HG03342 (cell line): ENCODE measurements around the gene ZDHHC11.
A peak's percentile ranks its signal among the peaks of the same experiment; 100 is the strongest.
"Not testable (repeated sequence)": the region's sequence is repeated elsewhere in the genome, so short reads cannot be mapped to it uniquely, and the experiment has no call there.

Experiments used
- ATAC-seq: cut with Tn5 transposase; IDR thresholded peaks from one replicate; pipeline ENCODE4 v1.9.1; 2021; ENCODE audit warnings: mild to moderate bottlenecking, moderate library complexity; ENCODE audit not compliant: unreplicated experiment

ZDHHC11 gene

GRCh38 chr5:816176-816575 is 34.6 kb downstream of the ZDHHC11 start:
- ATAC-seq: no peak

- no peak for ATAC-seq
Observed at GRCh38 chr5:815449-815848, 35.3 kb downstream of the ZDHHC11 start.

- ATAC-seq: not testable (repeated sequence)
Observed at GRCh38 chr5:813575-813974, 37.2 kb downstream of the ZDHHC11 start.

DNA sequence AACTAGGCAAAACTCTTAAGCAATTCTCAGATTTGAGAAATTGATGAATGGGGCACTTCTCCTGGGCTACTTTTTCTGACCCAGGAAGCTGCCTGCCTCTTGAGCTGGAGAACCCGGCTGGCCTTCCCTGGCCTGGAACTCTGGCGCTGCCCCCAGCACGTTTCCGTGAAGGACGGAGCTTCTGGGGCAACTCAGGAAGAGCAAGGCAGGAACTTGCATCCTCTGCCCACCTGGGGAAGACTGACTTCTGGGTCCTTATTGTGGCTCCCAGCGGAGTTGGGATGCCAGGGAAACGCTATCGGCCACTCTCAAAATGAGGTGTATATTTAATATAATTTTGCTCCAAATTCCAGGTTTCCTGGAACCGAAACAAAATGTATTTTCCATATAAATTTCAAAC is 39.4 kb downstream of the ZDHHC11 start:
- not testable (repeated sequence) for ATAC-seq

DNA sequence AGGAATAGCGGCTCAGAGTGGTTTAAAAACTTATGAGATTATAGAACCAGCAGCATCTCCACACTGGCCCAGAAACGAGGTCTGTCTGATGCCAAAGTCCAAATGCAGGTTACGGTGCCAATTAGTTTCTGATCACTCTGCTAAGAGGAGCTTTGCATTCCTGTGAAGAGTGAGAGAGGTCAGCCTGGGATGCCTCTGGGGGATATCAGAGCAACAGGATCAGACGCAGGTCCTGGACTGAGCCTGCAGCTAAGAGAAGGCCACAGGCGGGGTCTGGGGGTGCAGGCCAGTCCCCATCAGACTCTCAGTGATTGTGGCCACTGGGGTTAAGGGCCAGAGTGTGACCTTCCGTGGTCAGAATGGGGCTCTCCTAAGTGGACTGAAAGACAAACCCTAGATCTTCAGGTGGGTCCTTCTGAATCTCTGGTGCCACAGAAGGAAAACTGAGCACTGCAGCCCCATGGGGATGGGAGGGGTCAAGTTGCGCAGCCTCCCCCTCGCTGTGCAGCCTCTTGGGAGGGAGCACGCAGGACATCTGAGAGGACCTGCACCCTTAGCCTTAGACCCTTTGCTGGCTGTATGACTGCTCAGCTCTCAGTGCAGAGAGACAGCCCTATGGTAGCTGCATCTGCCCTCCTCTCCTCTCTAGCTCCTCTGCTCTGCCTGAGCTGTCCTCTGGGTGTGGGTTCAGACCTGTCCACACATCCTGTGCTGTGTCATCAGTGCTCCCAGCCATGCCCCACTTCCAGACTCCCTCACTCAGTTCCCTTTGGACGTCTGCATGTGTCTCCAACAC is 42.9 kb downstream of the ZDHHC11 start:
- ATAC-seq: not testable (repeated sequence)

DNA sequence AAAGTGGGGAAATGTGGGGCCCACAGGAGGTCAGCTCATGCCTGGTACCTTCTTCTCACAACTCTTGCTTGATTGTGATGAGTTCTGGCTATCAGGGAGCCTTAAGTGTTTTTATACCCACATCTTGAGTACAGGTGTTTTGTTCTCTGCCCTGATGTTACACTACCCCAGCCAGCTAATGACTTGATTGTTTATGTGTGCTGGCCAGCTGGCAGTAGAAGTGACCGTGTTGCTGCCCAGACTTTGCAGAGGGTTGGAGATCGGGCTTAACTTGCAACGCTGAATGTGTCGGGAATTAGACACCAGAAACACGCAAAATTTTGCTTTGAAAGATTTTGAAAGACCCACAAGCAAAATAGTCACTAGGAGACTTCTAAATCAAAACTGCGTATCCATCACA is 49.3 kb downstream of the ZDHHC11 start:
- ATAC-seq: no peak

DNA sequence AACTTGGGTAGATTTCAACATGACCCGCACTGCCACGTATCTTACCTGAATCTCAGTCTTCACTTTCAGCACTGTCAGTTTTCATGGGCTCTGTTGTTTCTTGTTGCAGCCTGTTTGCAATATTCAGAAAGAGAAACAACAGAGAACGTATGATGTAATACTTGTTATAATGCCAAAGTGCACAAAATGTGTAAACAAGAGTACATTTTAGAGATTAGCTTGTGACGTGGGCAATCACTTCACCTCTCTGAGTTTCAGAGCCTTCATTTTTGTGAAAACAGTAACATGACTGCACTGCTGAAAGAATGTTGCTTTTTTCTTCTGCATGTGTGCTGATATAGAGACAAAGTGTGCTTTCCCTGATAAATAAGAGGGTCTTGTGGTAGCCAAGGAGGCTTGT is 49.7 kb downstream of the ZDHHC11 start:
- ATAC-seq: not testable (repeated sequence)

GRCh38 chr5:798505-799138 is 52.2 kb downstream of the ZDHHC11 start:
- ATAC-seq: not testable (repeated sequence)

DNA sequence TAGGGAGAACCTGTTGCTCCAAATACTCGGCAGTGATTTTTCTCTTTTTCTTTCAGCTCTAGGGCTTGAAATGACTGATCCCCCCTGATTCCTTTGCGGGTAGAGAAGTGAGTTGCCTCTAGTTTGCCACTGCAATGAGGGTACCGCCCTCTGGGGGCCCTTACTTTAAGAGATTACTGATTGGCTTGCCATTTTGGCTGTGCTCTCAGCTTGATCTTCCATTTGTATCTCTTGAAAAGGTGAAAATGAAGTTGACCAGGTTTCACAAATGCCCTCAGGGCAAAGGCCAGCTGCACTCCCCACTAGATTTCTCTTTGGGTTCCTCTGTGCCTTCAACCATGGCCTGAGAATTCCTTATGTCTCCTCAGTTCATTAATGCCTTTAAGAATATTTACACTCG is 52.8 kb downstream of the ZDHHC11 start:
- not testable (repeated sequence) for ATAC-seq

GRCh38 chr5:795873-796272 is 54.9 kb downstream of the ZDHHC11 start:
- ATAC-seq: not testable (repeated sequence)

DNA sequence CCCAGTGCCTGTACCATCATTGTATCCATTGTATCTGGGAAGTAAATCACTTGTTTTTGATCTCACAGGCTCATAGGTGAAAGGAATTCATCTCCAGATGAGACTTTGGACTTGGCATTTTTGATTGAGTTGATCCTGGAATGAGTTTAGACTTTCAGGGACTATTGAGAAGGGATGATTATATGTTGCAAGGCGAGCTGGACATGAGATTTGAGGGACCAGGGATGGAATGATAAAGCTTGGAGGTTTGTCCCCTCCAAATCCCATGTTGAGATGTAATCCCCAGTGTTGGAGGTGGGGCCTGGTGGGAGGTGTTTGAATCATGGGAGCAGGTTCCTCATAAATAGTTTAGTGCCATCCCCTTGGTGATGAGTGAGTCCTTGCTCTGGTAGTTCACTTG is 55.8 kb downstream of the ZDHHC11 start:
- not testable (repeated sequence) for ATAC-seq

- ATAC-seq: not testable (repeated sequence)
Observed at GRCh38 chr5:788703-789102, 62.1 kb downstream of the ZDHHC11 start.

GRCh38 chr5:787857-788233 is 62.9 kb downstream of the ZDHHC11 start:
- not testable (repeated sequence) for ATAC-seq

DNA sequence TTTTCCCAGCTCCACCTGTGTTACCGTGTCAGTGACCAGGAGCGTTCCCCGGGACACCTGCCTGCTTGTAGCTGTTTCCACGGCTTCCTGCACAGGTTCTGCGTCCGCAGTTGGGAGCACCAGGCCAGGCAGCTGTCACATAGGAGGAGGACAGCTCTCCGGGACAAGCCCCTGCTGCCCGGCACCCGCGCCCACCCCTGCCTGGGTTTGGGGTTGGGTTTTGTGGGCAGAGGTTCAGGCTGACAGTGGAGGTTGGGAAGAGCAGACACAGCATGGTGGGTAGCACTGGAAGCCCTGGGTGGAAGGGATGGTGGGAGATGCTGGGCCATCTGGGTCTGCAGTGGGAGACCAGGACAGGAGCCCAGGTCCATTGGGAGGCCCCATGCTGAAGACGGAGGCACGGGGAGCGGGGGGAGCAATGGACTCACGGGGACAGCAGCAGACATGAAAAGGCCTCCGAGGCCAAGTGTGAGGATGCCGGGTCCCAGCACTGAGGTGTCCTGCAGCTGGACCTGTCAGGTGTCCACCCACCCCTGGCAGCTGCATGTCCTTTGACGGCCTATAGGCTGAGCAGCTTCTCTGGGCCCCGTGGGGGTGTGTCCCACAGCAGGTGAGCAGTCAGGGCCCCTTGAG is 63.4 kb downstream of the ZDHHC11 start:
- not testable (repeated sequence) for ATAC-seq

DNA sequence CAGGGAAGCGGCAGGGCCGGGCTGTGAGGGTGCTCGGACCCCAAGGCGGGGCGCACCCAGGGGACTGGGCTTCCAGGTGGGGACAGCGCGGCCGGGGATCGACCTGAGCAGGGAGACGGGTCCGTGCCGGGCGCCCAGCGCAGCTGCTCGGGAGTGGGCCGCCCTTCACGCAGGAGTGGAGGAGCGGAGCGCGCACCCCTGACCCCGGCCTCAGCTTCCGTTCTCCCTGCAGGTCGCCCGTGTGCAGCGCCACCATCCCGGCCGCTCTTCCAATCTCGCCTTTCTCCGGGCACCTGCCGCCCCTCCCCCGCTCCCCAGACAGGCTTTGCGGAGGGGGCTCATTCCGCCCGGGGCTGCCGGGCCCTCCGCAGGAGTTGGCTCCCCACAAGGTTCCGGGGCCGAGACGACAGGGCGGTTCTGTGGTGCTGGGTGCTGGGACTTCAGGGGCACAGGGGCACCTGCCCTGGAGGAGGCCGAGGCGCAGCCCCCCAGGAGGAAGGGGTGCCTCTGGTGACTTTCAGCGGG is 65.5 kb downstream of the ZDHHC11 start:
- ATAC-seq: peak; percentile 8

DNA sequence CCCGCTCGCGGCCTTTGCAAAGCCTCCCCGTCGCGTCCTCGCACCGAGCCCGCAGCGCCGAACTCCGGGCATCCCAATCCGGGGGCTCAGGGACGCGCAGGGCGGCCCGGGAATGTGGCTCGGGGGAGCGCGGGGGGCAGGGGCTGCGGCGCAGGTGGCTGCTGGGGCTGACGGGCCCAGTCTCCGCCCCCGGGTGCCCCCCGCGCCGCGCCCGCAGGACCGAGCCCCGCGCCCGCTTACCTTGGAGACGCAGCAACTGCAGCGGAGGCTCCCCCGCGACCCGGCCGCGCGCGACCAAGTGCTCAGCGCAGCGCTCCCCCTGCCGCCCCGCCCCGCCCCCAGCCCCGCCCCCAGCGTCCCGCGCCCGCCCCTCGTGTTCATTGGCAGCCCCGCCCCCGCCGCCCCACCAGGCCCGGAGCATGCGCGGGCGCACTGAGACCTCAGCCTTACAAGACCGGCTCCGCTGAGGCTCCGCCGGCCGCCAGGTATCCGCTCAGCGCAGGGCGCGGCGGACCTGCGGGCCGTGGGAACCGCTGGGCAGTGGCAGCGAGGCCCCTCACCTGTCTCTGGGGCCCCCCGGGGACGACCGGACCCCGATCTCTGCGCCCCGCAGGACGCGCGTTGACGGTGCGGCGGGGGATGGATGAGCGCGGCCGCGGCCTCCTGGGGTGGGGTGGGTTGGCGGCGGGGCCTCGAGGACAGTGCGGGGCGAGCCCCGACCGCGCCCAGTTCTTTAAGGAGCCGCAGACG is 66.2 kb downstream of the ZDHHC11 start, which contains the start of gene ZDHHC11B:
TSS of gene ZDHHC11B (minus strand) at position 302 of the 750 bp plus-strand sequence. CDS start 17,810 bp downstream, outside the sequence.
- peak; percentile 61 for ATAC-seq

DNA sequence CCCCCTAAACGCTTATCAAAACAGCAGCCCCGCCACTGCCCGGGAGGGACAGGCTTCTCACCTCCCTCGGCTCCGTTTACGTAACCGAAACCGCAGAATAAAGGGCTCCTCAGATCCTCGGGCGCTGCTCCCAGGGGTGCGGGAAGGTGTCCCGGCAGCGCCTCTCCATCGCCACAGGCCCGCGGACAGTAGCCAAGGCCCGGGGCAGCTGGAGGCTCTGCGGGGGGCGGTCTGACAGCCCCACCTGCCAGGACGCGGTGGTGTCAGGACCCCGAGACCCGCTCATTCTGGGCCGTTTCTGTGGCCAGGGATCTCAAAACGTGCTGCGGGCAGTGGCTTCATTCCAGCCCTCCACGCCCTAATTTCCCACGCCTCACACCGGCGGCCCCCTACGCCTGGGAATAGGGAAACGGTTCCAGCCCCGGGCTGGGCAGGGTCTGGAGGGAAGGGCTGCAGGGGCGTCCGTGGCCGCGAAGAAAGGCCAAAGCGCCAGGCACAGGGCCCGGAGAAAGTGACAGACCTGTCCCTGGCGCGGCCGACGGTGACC is 66.8 kb downstream of the ZDHHC11 start:
- ATAC-seq: not testable (repeated sequence)

DNA sequence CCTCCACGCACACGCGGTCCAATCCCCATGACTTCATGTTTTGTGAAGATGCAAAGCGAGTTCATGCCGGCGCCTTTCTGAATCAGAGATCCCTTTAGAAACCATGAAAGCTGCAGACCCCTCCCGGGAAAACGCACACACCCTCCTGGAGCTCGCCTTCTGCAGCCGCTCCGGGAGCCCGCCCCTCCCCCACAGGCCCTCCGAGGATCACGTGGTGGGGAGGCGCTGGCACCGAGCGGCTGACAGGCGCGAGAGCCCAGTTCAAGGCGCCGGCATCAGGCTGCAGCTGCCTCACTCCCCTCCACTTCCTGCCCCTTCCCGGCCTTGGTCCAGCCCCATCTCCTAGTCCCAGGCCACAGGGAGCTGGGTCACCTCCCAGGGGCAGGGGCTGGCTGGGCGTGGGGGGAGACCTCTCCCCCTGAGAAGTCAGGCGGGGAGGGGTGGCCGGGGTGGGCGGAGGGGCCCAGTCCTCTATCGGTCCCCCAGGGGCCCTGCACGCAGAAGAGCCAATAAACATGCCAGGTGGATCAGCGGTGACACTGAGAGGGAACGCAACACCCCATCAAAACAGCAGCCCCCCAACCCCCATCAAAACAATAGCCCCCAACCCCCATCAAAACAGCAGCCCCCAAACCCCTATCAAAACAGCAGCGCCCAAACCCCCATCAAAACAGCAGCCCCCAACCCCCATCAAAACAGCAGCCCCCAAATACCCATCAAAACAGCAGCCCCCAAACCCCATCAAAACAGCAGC is 67.6 kb downstream of the ZDHHC11 start:
- ATAC-seq: not testable (repeated sequence)

GRCh38 chr5:782356-782755 is 68.4 kb downstream of the ZDHHC11 start:
- not testable (repeated sequence) for ATAC-seq

DNA sequence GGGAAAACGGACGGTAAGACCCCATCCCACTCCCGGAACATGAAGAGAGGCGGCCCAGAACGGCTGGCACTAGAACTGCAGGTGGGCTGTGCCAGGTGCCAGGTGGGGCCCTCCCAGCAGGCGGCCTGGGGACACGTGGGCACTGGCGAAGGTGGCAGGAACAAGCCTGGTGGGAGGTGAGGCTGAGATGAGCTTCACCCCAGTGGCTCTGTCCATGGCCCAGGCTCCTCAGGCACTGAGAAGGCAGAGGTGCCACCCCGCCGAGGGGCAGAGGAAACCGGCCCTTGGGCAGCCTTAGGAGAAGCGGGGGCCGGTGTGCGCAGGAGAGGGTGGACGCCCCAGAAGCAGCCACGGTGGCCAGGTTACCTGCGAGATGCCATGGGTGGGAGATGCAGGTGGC is 70.2 kb downstream of the ZDHHC11 start:
- not testable (repeated sequence) for ATAC-seq
